ENCODE data around the gene SDF4.

Gene SDF4

DNA sequence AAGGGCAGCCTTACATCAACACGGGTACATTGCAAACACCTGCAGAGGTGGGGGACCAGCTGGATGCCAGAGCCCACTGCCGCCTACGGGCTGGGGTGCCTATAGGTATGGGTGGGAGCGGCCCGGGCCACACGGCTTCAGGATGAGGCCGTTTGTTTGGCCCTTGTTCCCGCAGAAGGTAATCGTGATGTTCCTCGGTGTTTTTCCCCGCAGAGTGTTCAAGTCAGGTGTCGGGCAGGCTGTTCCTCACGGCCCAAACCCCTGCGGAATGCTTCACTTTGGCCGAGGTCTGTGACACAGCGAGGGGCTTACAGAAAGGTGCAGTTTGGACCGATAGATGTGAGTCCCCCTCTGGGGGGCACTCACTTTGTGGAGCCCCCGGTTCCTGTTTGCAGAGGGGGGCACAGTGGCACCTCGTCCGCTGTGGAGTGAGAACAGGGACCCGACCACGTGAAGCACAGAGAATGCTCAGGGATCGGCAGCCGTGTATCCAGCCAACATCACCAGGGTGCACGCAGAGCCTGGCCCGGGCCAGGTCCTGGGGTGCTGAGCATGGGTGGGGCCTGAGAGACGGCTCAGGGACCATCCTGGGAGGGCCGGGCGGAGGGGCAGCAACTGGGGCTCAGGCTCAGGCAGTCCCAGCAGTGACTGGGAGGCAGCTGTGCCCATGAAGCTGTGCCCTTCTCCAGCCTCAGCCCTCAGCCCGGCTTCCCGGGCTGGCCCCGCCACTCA is 58.6 kb downstream of the SDF4 start:
- H3K4me3 ChIP-seq (ENCODE audit: low read depth, low read length), result no peak overlapping the region
- no peak for DNase-seq (ENCODE audit: low read depth)

DNA sequence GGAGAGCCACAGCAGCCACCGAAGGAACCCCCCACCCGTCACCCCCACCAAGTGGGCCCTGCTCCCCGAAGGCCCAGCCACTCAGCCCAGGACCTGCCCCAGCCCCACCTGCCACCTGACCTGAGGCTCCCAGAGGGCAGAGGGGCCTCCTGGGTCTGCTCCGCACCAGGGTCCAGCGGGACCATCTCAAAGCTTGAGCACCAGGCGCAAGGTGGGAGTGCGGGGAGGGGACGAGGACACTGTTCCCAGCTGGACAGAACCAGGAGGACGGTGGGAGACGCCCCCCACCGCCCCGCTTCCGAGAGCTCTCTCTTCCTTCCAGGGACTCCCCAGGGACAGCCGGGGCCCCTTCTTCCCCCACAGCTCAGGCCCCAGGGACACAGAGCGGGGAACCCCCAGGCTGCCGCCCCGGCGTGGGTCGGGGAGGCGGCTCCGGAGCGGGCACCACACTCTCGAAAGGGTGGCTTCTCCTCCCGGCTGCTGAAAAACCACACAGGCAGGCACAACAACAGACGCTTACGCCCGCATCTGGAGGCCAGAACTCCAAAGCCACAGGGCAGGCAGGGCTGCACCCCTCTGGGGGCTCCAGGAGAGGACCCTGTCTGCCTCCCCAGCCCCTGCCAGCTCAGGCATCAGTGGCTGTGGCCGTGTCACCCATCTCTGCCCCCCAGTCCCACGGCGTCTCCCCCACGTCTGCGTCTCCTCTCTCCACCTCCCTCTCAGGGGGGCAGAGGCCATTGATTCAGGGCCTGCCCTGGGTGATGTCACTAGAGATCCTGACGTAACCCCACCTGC is 60.1 kb downstream of the SDF4 start:
- no peak for DNase-seq (ENCODE audit: low read depth)
- no peak overlapping the region for H3K4me3 ChIP-seq (ENCODE audit: low read depth, low read length)

DNA sequence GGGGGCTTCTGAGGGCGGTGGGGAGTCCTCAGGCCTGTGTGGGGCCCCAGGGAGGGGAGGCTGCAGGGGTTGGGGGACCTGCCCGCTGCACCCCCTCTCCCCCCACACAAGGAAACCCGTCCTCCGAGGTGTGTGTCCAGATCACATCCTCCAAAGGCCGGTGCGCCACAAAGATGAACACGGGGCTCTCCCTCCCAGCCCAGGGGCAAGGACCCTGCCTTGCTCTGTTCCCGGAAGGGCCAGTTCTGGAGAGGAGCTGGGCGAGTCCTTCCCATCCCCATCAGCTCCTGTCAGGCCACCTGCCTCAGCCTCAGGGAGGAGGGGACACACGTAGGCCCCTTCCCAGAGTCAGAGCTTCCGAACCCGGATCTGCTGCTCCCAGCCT is 60.6 kb downstream of the SDF4 start:
- no peak for DNase-seq (ENCODE audit: low read depth)
- no peak overlapping the region for H3K4me3 ChIP-seq (ENCODE audit: low read depth, low read length)

DNA sequence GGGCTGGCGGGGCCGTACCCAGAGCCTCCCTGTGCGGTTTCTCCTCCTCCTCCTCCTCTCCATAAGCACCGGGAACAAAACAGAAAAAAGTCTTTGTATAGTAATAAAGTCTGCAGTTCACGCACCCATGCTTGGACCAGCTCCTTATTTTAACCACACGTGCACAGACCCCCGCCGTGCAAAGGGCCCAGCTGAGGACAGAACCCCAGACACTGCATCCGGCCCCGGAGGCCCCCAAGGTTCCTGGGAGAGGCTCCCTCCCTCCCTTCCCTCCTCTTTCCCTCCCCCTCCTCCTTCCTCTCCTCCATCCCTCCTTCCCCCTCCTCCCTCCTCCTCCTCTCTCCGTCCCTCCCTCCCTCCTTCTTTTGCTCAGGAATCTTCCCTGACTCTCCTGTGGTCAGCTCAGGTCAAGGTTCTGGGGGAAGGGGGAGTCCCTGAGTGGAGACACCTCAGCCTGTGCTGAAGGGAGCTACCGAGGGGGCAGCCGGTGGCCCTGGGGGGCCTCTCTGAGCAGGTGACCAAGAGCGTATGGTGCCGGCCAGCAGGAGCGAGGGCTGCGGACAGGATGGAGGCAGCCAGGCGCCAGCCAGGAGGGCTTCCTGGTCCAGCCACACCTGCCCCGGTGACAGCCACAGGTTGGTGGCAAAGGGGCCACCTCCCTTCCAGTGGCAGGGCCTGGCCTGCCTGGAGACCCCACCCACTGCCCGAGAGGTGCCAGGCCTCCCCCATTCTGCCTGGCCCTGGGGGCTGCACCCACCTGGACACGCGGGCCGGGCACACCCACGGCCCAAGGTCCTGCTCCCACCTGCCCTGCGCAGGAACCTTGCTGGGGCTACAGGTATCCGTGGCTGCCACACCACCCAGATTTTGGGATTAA is 61.3 kb downstream of the SDF4 start:
- DNase-seq (ENCODE audit: low read depth), result no peak
- no peak overlapping the region for H3K4me3 ChIP-seq (ENCODE audit: low read depth, low read length)

DNA sequence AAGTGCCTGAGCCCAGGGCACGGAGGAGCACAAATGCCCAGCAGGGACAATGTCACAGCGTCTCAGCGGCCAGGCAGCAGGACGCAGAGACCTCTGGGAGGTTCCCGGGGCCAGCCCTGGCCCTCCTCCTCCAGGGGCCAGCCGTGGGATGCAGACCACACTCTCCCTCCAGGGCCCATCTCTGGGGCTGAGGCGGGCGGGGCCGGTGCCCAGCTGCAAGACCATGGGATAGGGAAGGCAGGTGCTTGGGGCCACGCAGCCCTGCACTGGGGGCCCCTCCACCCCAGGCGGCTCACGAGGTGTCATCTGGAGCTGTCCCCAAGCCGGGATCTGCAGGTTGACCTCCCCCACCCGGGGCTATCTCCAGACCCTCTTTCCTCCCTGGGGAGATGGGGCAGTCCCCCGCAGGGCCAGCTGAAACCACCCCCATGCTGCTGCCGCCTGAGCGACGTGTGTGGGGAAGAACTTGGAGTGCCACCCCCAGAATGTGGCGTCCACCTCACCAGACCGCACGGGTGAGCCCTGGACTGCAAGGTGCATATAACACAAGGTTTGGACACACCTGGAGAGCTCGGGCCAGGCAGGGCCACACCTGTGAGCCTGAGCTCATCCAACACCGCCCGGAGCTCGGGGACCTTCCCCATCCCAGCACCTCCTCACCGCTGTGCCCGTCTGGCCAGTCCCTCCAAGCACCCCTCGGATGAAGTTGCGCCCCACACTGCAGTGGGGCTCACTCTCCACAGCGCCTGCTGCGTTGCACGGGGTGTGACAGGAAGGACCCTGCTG is 62.2 kb downstream of the SDF4 start:
- DNase-seq (ENCODE audit: low read depth), result no peak
- H3K4me3 ChIP-seq (ENCODE audit: low read depth, low read length), result no peak overlapping the region

DNA sequence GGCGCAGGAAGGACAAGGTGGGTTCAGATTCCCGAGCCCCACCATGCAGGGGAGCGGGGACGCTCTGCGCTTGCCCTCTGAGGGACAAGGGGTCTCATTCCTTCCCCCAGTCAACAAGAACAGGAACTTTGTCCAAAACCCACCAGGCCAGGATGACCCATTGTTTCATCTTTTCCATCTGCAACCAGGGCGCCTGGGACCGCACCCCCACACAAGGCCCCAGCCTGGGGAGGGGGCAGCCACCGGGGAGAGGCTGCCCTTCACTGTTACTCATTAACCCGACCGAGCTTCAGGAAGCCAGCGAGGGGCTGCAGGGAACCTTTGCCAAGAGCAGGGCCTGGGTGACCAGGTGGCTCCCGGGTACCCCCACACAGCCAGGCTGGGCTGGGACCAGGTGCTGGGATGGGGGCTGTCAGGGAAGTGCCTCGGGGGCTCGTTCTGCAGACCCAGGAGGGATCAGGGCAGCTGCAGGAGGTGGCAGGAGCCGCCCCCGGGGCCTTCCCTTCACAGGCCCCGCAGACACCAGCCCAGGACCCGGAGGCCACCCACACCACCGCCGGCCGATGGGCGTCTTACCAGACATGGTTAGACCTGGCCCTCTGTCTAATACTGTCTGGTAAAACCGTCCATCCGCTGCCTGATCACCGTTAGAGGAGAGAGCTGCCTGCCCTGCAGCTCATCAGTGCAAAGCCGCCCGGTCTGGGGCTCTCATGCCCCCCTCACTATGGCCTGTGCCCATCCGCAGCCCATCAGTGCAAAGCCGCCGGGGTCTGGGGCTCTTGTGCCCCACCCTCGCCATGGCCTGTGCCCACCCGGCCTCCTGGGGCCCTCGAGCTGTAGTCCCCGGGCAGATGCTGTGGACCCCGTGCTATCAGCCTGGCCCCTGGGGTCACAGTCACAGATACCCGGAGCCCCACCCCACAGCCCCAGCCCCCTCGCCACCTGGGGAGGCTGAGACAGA is 63.1 kb downstream of the SDF4 start:
- no peak for DNase-seq (ENCODE audit: low read depth)
- H3K4me3 ChIP-seq (ENCODE audit: low read depth, low read length), result no peak overlapping the region

- no peak overlapping the region for H3K4me3 ChIP-seq (ENCODE audit: low read depth, low read length)
- DNase-seq (ENCODE audit: low read depth), result no peak
Measured at GRCh38 chr1:1167841-1168450, 63.9 kb downstream of the SDF4 start.

DNA sequence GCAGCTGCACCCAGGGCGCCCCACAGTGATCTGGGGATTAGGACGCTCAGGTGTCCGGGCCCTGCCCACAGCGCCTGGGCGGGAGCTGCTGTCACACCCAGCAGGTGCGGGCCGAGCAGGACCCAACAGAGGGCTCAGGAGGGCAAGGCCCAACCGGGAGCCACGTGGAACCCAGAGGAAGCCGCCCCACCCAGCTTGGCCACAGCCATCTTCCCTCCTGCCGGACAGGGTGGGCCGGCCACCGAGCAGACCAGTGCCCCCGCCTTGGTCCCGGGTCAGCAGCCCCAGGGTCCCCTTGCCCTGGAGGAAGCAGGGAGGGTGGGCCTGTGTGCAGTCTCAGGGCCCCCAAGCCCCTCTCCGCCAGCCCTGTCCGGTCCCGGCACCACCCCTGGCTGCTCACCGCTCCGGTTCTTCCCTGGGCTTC is 64.4 kb downstream of the SDF4 start:
- no peak overlapping the region for H3K4me3 ChIP-seq (ENCODE audit: low read depth, low read length)
- DNase-seq (ENCODE audit: low read depth), result no peak
